ENCODE measurements around the gene AVPR2.
A peak's percentile ranks its signal among the peaks of the same experiment; 100 is the strongest.

Gene AVPR2

DNA sequence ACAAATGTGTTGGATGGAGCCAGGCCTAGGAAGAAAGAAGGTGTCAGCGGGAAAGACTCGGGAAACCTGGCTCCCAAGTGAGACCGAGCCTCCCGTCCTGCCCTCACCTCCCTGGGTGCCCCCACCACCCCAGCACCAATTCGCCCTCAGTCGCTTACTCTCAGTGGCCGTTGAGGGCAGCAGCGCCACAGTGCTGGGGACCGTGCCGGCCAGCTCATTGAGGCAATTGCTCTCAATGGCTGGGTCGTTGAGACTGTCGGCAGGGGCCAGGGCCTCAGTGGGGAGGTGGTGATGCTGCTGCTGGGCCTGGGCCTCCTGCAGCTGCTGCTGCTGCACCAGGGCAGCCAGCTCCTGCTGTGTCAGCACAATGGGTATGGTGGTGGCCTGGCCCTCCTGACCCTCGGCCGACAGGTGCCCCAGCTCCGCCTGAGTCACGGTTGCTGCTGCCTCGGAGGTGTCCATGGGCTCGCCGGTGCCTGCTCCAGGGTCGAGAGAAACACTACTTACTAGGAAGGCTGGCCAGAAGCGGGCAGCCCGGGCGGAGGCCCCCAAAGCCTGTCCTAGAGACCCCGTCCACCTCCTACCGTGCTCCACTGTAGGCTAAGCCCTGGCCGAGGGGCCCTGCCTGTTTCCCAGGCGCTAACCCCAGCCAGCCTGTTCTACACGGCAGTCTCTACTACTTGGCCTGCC lies 47.4 kb downstream of the AVPR2 start:
- Histone ChIP-seq H3K36me3 (ENCODE audit: control insufficient read depth in 1 of 2, insufficient read depth in 2 of 2, low read length in 2 of 2) (peaks cover 0 to 35% of the 10 kb centered on the region in 2 donors), H3K9me3 (ENCODE audit: control insufficient read depth in 1 of 2, low read length in 2 of 2) (no peaks in the 10 kb centered on the region), H3K27ac (ENCODE audit: low read length) (no peak overlapping the region), H3K4me1 (ENCODE audit: control insufficient read depth in 1 of 2, insufficient read depth in 2 of 2, low read length in 2 of 2) (peaks cover 0 to 42% of the 10 kb centered on the region in 2 donors), H3K27me3 (ENCODE audit: low read depth, low read length) (no peaks in the 10 kb centered on the region), H3K4me3 (ENCODE audit: low read depth in 1 of 2, low read length in 2 of 2) (no peak overlapping the region)

GRCh38 chrX:153952373-153953026 lies 48.0 kb downstream of the AVPR2 start:
- Histone ChIP-seq H3K27ac (ENCODE audit: low read length) (peak overlapping the region; percentile 73), H3K36me3 (ENCODE audit: control insufficient read depth in 1 of 2, insufficient read depth in 2 of 2, low read length in 2 of 2) (peaks cover 0 to 42% of the 10 kb centered on the region in 2 donors), H3K27me3 (ENCODE audit: low read depth, low read length) (no peaks in the 10 kb centered on the region), H3K4me3 (ENCODE audit: low read depth in 1 of 2, low read length in 2 of 2) (no peak overlapping the region), H3K4me1 (ENCODE audit: control insufficient read depth in 1 of 2, insufficient read depth in 2 of 2, low read length in 2 of 2) (peaks cover 0 to 36% of the 10 kb centered on the region in 2 donors), H3K9me3 (ENCODE audit: control insufficient read depth in 1 of 2, low read length in 2 of 2) (no peaks in the 10 kb centered on the region)

DNA sequence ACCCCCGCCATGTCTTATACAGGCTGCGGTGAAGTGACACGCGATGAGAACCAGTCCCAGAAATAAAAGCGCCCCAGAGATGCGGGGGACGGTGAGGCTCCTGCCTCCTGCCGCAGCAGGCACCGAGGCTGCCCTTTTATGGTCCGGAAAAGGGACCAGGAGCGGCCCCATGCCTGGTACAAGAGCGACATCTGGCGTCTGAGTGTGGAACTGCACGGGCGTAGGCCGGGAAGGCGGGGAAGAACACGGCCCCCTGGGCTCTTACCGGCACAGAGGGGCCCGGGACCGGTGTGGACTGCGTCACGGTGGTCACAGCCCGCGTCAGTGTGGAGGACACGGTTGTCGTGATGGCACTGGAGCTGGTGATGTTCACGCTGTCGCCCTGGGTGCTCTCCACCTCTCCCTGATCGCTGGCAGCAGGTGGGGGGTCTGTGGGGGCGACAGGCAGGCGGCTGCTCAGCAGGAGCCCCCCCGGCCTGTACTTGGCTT lies 48.9 kb downstream of the AVPR2 start:
- H3K27ac ChIP-seq (ENCODE audit: low read length) = peak overlapping the region; percentile 73
- H3K36me3 ChIP-seq (ENCODE audit: control insufficient read depth in 1 of 2, insufficient read depth in 2 of 2, low read length in 2 of 2) = peaks cover 5 to 50% of the 10 kb centered on the region in 2 donors
- peaks cover 0 to 27% of the 10 kb centered on the region in 2 donors for H3K4me1 ChIP-seq (ENCODE audit: control insufficient read depth in 1 of 2, insufficient read depth in 2 of 2, low read length in 2 of 2)

GRCh38 chrX:153953892-153954557 lies 49.6 kb downstream of the AVPR2 start:
- H3K4me1 ChIP-seq (ENCODE audit: control insufficient read depth in 1 of 2, insufficient read depth in 2 of 2, low read length in 2 of 2) = peaks cover 0 to 22% of the 10 kb centered on the region in 2 donors
- H3K27ac ChIP-seq (ENCODE audit: low read length) = no peak overlapping the region
- H3K27me3 ChIP-seq (ENCODE audit: low read depth, low read length) = no peaks in the 10 kb centered on the region
- peak overlapping the region in 1 of 2 donors; percentile 14 for H3K4me3 ChIP-seq (ENCODE audit: low read depth in 1 of 2, low read length in 2 of 2)
- H3K36me3 ChIP-seq (ENCODE audit: control insufficient read depth in 1 of 2, insufficient read depth in 2 of 2, low read length in 2 of 2) = peaks cover 8 to 56% of the 10 kb centered on the region in 2 donors
- H3K9me3 ChIP-seq (ENCODE audit: control insufficient read depth in 1 of 2, low read length in 2 of 2) = no peaks in the 10 kb centered on the region

More for the DNA sequence above, 48.9 kb downstream of the AVPR2 start:
- Histone ChIP-seq H3K27me3 (ENCODE audit: low read depth, low read length) (no peaks in the 10 kb centered on the region), H3K9me3 (ENCODE audit: control insufficient read depth in 1 of 2, low read length in 2 of 2) (no peaks in the 10 kb centered on the region), H3K4me3 (ENCODE audit: low read depth in 1 of 2, low read length in 2 of 2) (peak overlapping the region in 1 of 2 donors; percentile 14)

DNA sequence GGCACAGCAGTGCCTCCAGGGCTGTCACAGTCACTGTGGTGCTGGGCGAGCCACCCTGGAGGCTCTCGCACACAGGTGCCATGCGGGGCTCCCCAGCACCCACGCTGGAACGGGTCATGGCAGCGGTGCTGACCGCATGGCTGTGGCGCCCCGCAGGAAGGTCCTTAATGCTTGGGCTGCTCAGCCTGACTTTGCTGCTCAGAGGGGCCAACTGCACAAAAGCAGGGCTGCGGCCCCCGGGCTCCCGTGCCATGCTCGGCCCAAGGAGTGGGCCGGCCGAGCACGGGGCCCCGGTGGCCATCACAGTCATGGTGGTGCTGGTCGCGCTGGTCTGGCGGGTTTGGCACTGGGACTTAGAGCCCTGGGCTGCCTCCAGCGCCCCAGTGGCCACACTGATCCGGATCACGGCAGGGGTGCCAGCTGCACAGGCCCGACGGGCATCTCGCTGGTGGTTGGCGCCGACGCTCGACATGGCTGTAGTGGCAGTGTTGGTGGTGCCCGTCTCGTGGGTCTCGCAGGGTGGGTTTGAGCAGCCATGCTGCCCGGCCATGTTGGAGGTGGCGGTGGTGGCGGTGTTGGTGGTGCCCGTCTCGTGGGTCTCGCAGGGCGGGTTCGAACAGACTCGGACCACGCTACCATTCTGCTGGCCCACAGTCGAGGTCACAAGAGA lies 50.2 kb downstream of the AVPR2 start:
- H3K4me1 ChIP-seq (ENCODE audit: control insufficient read depth in 1 of 2, insufficient read depth in 2 of 2, low read length in 2 of 2) = peaks cover 0 to 18% of the 10 kb centered on the region in 2 donors
- no peak overlapping the region for H3K27ac ChIP-seq (ENCODE audit: low read length)
- no peaks in the 10 kb centered on the region for H3K27me3 ChIP-seq (ENCODE audit: low read depth, low read length)
- no peaks in the 10 kb centered on the region for H3K9me3 ChIP-seq (ENCODE audit: control insufficient read depth in 1 of 2, low read length in 2 of 2)
- H3K4me3 ChIP-seq (ENCODE audit: low read depth in 1 of 2, low read length in 2 of 2) = no peak overlapping the region
- H3K36me3 ChIP-seq (ENCODE audit: control insufficient read depth in 1 of 2, insufficient read depth in 2 of 2, low read length in 2 of 2) = peaks cover 10 to 60% of the 10 kb centered on the region in 2 donors

DNA sequence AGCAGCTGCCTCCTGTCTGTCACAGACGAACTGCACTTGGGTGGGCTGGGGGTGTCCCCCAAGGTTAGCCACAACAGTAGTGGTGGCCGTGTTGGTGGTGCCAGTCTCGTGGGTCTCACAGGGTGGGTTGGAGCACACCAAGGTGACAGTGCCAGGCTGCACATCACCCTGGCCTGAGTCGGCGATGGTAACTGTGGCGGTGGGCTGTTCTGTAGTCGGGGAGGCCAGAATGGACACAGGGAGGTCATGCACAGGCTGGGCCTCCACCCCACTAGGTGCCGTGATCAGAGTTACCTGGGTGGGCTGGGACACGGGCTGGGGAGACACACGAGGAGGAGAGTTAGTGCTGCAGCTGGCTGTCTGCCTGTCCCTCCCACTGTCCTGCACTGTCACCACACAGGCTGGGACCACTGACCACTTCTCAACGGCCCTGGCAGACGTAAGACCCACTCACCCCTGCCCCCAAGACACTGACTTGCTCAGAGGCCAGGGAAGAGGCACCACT lies 50.8 kb downstream of the AVPR2 start:
- no peaks in the 10 kb centered on the region for H3K9me3 ChIP-seq (ENCODE audit: control insufficient read depth in 1 of 2, low read length in 2 of 2)
- no peak overlapping the region for H3K27ac ChIP-seq (ENCODE audit: low read length)
- no peak overlapping the region for H3K4me3 ChIP-seq (ENCODE audit: low read depth in 1 of 2, low read length in 2 of 2)
- no peaks in the 10 kb centered on the region for H3K27me3 ChIP-seq (ENCODE audit: low read depth, low read length)
- peaks cover 0 to 13% of the 10 kb centered on the region in 2 donors for H3K4me1 ChIP-seq (ENCODE audit: control insufficient read depth in 1 of 2, insufficient read depth in 2 of 2, low read length in 2 of 2)
- peaks cover 10 to 60% of the 10 kb centered on the region in 2 donors for H3K36me3 ChIP-seq (ENCODE audit: control insufficient read depth in 1 of 2, insufficient read depth in 2 of 2, low read length in 2 of 2)

DNA sequence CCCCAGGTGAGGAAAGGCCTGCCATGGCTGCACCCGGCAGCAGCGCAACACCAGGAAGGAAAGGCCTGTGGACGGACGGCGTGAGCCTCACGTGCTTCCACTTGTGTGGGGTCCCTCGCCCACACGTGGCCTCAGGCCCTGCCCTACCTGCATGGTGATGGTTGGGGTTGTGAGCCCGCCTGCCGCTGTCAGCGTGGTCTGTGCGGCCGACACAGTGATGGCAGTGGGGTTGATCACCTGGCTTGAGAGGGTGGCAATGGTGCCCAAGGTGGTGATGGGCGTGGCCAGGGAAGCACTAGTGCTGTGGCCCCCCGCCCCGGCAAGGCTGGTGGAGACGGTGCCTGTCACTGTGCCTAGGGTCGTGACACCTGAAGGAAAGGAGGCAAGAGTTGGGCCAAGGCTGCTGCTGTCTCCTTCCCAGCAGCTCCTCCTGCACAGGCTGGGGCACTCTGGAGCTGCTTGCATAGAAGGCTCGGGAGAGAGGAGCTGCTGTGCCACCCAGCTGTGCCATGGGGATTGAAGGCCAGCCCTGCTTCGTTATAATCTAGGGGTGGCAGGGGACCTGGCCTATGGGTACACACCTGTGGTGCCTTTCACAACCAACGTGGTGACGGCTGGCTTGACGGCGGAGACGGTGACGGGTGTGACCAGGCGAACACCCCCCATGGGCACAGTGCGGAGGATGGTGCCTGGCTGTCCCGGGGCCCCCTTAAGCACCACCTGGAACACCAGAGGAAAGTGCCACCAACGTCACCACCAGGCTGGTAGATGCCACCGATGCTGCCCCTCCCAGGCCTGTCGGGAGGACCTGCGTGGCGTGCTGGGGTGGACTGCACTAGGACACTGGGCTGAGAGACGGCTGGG lies 51.8 kb downstream of the AVPR2 start:
- no peak overlapping the region for H3K4me3 ChIP-seq (ENCODE audit: low read depth in 1 of 2, low read length in 2 of 2)
- H3K27me3 ChIP-seq (ENCODE audit: low read depth, low read length) = no peaks in the 10 kb centered on the region
- H3K9me3 ChIP-seq (ENCODE audit: control insufficient read depth in 1 of 2, low read length in 2 of 2) = no peaks in the 10 kb centered on the region
- peaks cover 10 to 67% of the 10 kb centered on the region in 2 donors for H3K36me3 ChIP-seq (ENCODE audit: control insufficient read depth in 1 of 2, insufficient read depth in 2 of 2, low read length in 2 of 2)
- no peak overlapping the region for H3K27ac ChIP-seq (ENCODE audit: low read length)
- H3K4me1 ChIP-seq (ENCODE audit: control insufficient read depth in 1 of 2, insufficient read depth in 2 of 2, low read length in 2 of 2) = peaks cover 0 to 12% of the 10 kb centered on the region in 2 donors
